ENCODE measurements around the gene TMEM101.
"Not testable (repeated sequence)": the region's sequence is repeated elsewhere in the genome, so short reads cannot be mapped to it uniquely, and the experiment has no call there.

TMEM101 gene

GRCh38 chr17:44037471-44037870 lies 22.7 kb upstream of the TMEM101 start:
- DNase-seq (ENCODE audit: low spot score), result no peak
- no peak for TF ChIP-seq CTCF (IDR thresholded peaks at IDR 0.05; ENCODE audit: extremely low read depth, missing control alignments)

- DNase-seq (ENCODE audit: low spot score), result not testable (repeated sequence)
Measured at GRCh38 chr17:44034688-44035087, 19.9 kb upstream of the TMEM101 start.

GRCh38 chr17:44033861-44034408 lies 19.2 kb upstream of the TMEM101 start:
- no peak for TF ChIP-seq CTCF (IDR thresholded peaks at IDR 0.05; ENCODE audit: extremely low read depth, missing control alignments)
- no peak for DNase-seq (ENCODE audit: low spot score)

- DNase-seq (ENCODE audit: low spot score), result no peak
- TF ChIP-seq CTCF (IDR thresholded peaks at IDR 0.05; ENCODE audit: extremely low read depth, missing control alignments), result no peak
Measured at GRCh38 chr17:44030482-44030881, 15.7 kb upstream of the TMEM101 start.

GRCh38 chr17:44029736-44030135 lies 15.0 kb upstream of the TMEM101 start:
- no peak for DNase-seq (ENCODE audit: low spot score)
- no peak for TF ChIP-seq CTCF (IDR thresholded peaks at IDR 0.05; ENCODE audit: extremely low read depth, missing control alignments)

GRCh38 chr17:44024853-44025252 lies 10.1 kb upstream of the TMEM101 start:
- DNase-seq (ENCODE audit: low spot score), result no peak

GRCh38 chr17:44024271-44024663 lies 9.5 kb upstream of the TMEM101 start:
- TF ChIP-seq CTCF (IDR thresholded peaks at IDR 0.05; ENCODE audit: extremely low read depth, missing control alignments), result no peak
- no peak for DNase-seq (ENCODE audit: low spot score)

More at GRCh38 chr17:44024853-44025252, 10.1 kb upstream of the TMEM101 start:
- TF ChIP-seq CTCF (IDR thresholded peaks at IDR 0.05; ENCODE audit: extremely low read depth, missing control alignments), result no peak

GRCh38 chr17:44023545-44024270 lies 8.9 kb upstream of the TMEM101 start:
- DNase-seq (ENCODE audit: low spot score), result no peak
- TF ChIP-seq CTCF (IDR thresholded peaks at IDR 0.05; ENCODE audit: extremely low read depth, missing control alignments), result no peak
